ENCODE results near the gene KRT9. TPM values are rescaled to one million over a fixed set of nuclear protein-coding genes. Genes with fewer than 3 reads are reported as not detected.
A peak's percentile ranks its signal among the peaks of the same experiment; 100 is the strongest.
"Not testable (repeated sequence)": the region's sequence is repeated elsewhere in the genome, so short reads cannot be mapped to it uniquely, and the experiment has no call there.

The KRT9 gene
- polyA plus RNA-seq, 2 of the 4 experiments (the other 2 are of a cell fraction), result not detected

- Histone ChIP-seq H3K4me1 (peaks cover 12% of the 10 kb centered on the region), H3K9me3 (peaks cover 17% of the 10 kb centered on the region), H3K27ac (no peak overlapping the region), H3K4me2 (no peak overlapping the region), H3K4me3 (no peak overlapping the region)
- ATAC-seq (no peak; a peak in 1 of 6 replicates), DNase-seq (ENCODE audit: low read depth in 1 of 2, low spot score in 1 of 2) (no peak), FAIRE-seq (no peak)
- 81% methylated on average over 23 of the region's 25 CpGs for WGBS (ENCODE audit: missing lambda C conversion rate)
- TF ChIP-seq RAD21 (conservative IDR thresholded peaks at IDR 0.05 in 1 of 2, IDR thresholded peaks at IDR 0.05 in 1 of 2) (no peak), PHF8 (IDR thresholded peaks at IDR 0.05; ENCODE audit: borderline replicate concordance, low read depth) (no peak)
- ChIA-PET CTCF (interaction anchor here (0.6 to 5.3 kb wide), 7 partner anchors 9 to 754 kb away, joined by 3 to 28 read pairs (median 6); no protein-coding TSS in a partner anchor), POLR2A (no interaction called here)
Measured at GRCh38 chr17:41610965-41611640, 39.2 kb upstream of the KRT9 start.

- ATAC-seq, result peak; percentile 14 to 61; a peak in 3 of 6 replicates
Measured at GRCh38 chr17:41610061-41610517, 38.2 kb upstream of the KRT9 start.

GRCh38 chr17:41606930-41607329 lies 35.1 kb upstream of the KRT9 start:
- POLR2A ChIA-PET; H3K27ac ChIP-seq; H3K4me3 ChIP-seq; FAIRE-seq; H3K4me1 ChIP-seq; H3K4me2 ChIP-seq; DNase-seq (ENCODE audit: low read depth in 1 of 2, low spot score in 1 of 2); ATAC-seq: not testable (repeated sequence)
- CTCF ChIA-PET, result interaction anchor here (1.1 to 5.3 kb wide), 4 partner anchors 41 to 61 kb away, joined by 4 to 28 read pairs (median 8); no protein-coding TSS in a partner anchor
- 11% methylated on average over 4 of the region's 4 CpGs for WGBS (ENCODE audit: missing lambda C conversion rate)
- peak; percentile 14; the same call in 1 of the 2 replicates for TF ChIP-seq KDM1A (IDR thresholded peaks at IDR 0.05; ENCODE audit: low read depth)
- H3K9me3 ChIP-seq, result peaks cover 23% of the 10 kb centered on the region

More at GRCh38 chr17:41610061-41610517, 38.2 kb upstream of the KRT9 start:
- H3K4me3 ChIP-seq; H3K27ac ChIP-seq; H3K4me2 ChIP-seq; DNase-seq (ENCODE audit: low read depth in 1 of 2, low spot score in 1 of 2); FAIRE-seq; POLR2A ChIA-PET: not testable (repeated sequence)
- 0 out of 3 replicates have a peak, but pooled peaks have one; percentile 7 for TF ChIP-seq CTCF (IDR thresholded peaks at IDR 0.05)
- CTCF ChIA-PET, result interaction anchor here (1.0 to 5.3 kb wide), 7 partner anchors 8 to 753 kb away, joined by 3 to 28 read pairs (median 6); no protein-coding TSS in a partner anchor
- 58% methylated on average over 10 of the region's 10 CpGs for WGBS (ENCODE audit: missing lambda C conversion rate)
- Histone ChIP-seq H3K9me3 (peaks cover 23% of the 10 kb centered on the region), H3K4me1 (peaks cover 12% of the 10 kb centered on the region)

- Histone ChIP-seq H3K4me1 (no peaks in the 10 kb centered on the region), H3K4me2 (no peak overlapping the region), H3K9me3 (peaks cover 20% of the 10 kb centered on the region), H3K27ac (no peak overlapping the region), H3K4me3 (no peak overlapping the region)
- DNase-seq (ENCODE audit: low read depth in 1 of 2, low spot score in 1 of 2), result no peak
- no peak for FAIRE-seq
- ChIA-PET POLR2A (interaction anchor here (1.1 kb wide), 1 partner anchor 86 kb away, joined by 3 read pairs; no protein-coding TSS in a partner anchor), CTCF (interaction anchor here (0.9 to 2.8 kb wide), 9 partner anchors 8 to 987 kb away, joined by 3 to 15 read pairs (median 4); no protein-coding TSS in a partner anchor)
- ATAC-seq, result peak; percentile 44 to 65; a peak in 4 of 6 replicates
- WGBS (ENCODE audit: missing lambda C conversion rate), result 50% methylated on average over 2 of the region's 2 CpGs
- no peak for TF ChIP-seq ZFP36 (IDR thresholded peaks at IDR 0.05; ENCODE audit: borderline replicate concordance, partially characterized antibody)
- no peak for TF ChIP-seq POLR2AphosphoS2 (conservative IDR thresholded peaks at IDR 0.05; ENCODE audit: low read length)
- TF ChIP-seq CHD2 (IDR thresholded peaks at IDR 0.05; ENCODE audit: low read length, partially characterized antibody), result no peak
- TF ChIP-seq PHF8 (IDR thresholded peaks at IDR 0.05; ENCODE audit: borderline replicate concordance, low read depth), result no peak
- TF ChIP-seq ATOH8 (CRISPR knock-in tag; IDR thresholded peaks at IDR 0.05; ENCODE audit: low read depth), result no peak
- no peak for TF ChIP-seq RFX5 (IDR thresholded peaks at IDR 0.05)
- no peak for TF ChIP-seq BHLHE40 (IDR thresholded peaks at IDR 0.05; ENCODE audit: low read depth, low read length)
- TF ChIP-seq RCOR1 (IDR thresholded peaks at IDR 0.05; ENCODE audit: low read depth, low read length), result no peak
- TF ChIP-seq HEYL (CRISPR knock-in tag; IDR thresholded peaks at IDR 0.05), result no peak
- no peak for TF ChIP-seq JUNB (IDR thresholded peaks at IDR 0.05)
- no peak for TF ChIP-seq ESRRA (IDR thresholded peaks at IDR 0.05; ENCODE audit: borderline replicate concordance, low read length)
- TF ChIP-seq NPAS2 (CRISPR knock-in tag; IDR thresholded peaks at IDR 0.05; ENCODE audit: borderline replicate concordance), result no peak
- TF ChIP-seq KDM1A (IDR thresholded peaks at IDR 0.05; ENCODE audit: low read depth), result no peak
- no peak for TF ChIP-seq ZC3H11A (IDR thresholded peaks at IDR 0.05)
- no peak for TF ChIP-seq HOXB13 (CRISPR knock-in tag; IDR thresholded peaks at IDR 0.05; ENCODE audit: low read depth)
- TF ChIP-seq ZNF302 (CRISPR knock-in tag; IDR thresholded peaks at IDR 0.05), result no peak
Measured at GRCh38 chr17:41602524-41602923, 30.7 kb upstream of the KRT9 start.

All from A549 (cell line).